Uterus (tissue), 4 donors: Measurements from ENCODE around the gene DOCK4. TPM values are rescaled to one million over a fixed set of nuclear protein-coding genes. Genes with fewer than 3 reads are reported as not detected.
"Not testable (repeated sequence)": the region's sequence is repeated elsewhere in the genome, so short reads cannot be mapped to it uniquely, and the experiment has no call there.

Experiments used
- DNase-seq, 2 donors: peaks; one replicate each; pipeline ENCODE4 v3.0.0-alpha.2; 2019 to 2020
- H3K27ac ChIP-seq, 2 donors: fragments of 200-600 bp; sonication (generic); 1 replicate in 1 of 2; 2 replicates in 1 of 2; pipeline ENCODE4 v1.5.1; 2016 to 2018
- H3K27me3 ChIP-seq, 2 donors: fragments of 200-600 bp; sonication (generic); one replicate each; pipeline ENCODE4 v1.5.1; 2018 to 2019; ENCODE audit warnings: control low read depth in 1 of 2
- H3K36me3 ChIP-seq, 2 donors: fragments of 200-600 bp; sonication (generic); one replicate each; pipeline ENCODE4 v1.5.1; 2019; ENCODE audit warnings: control low read depth in 1 of 2
- H3K4me1 ChIP-seq, 2 donors: fragments of 200-600 bp; sonication (generic); one replicate each; pipeline ENCODE4 v1.5.1; 2018 to 2019; ENCODE audit warnings: control low read depth in 1 of 2
- H3K4me3 ChIP-seq, 2 donors: fragments of 200-600 bp; sonication (generic); 1 replicate in 1 of 2; 2 replicates in 1 of 2; pipeline ENCODE4 v1.5.1; 2018 to 2019; ENCODE audit warnings: mild to moderate bottlenecking in 1 of 2
- H3K9me3 ChIP-seq, 2 donors: fragments of 200-600 bp; sonication (generic); one replicate each; pipeline ENCODE4 v1.5.1; 2019; ENCODE audit warnings: control low read depth in 1 of 2
- CTCF ChIP-seq, 4 experiments: fragments of 200-600 bp in 2 of 4; fragments of 450-650 bp in 2 of 4; sonication (generic) in 2 of 4; IDR thresholded peaks; one replicate each; pipeline ENCODE4 v1.5.1; 2016 to 2019; ENCODE audit warnings: antibody characterized with exemption in 4 of 4, mild to moderate bottlenecking in 2 of 4, moderate library complexity in 1 of 4
- POLR2A ChIP-seq, 2 donors: fragments of 450-650 bp; IDR thresholded peaks; one replicate each; pipeline ENCODE4 v1.6.1; 2016; ENCODE audit warnings: antibody characterized with exemption in 2 of 2, mild to moderate bottlenecking in 1 of 2, moderate library complexity in 1 of 2
- intact Hi-C: fragments of 100-400 bp; cut with DNase I; formaldehyde crosslinking; loops from one replicate; pipeline ENCODE4 v1.15.1; 2023; ENCODE audit warnings: low total_unique reads
- total RNA-seq, 4 donors: library from RNA; depleted of rRNA in 3 of 4; stranded (reverse); fragments of >200 nt in 3 of 4; gene quantifications; one replicate each; pipeline versions ENCODE4 v1.1.0 to v1.2.4, GENCODE V29; 2014 to 2023
- donor health status: DM: yes; HTN: yes; CAD: no.

DOCK4 gene
- total RNA-seq, 4 donors from 2014 or later, result 48.8 to 217 (median 72.3) TPM

DNA sequence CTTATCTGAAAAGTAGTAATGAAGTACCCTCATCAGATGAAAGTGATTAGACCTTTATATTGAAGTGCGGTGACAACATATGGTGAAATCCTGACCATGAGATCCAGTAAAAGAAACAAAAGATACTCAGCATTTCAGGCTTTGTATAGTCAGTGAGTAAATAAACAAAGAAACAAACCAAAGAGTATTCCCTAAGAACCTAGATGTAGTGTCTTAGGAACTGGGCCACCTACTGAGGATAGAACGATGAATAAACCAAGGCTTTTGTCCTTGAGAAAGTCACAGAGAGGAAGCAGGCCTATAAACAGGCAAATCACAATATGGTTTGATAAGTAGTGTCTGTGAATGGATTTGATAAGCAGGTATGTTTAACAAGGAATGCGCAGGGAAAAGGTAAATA, 46.5 kb upstream of the DOCK4 start:
- DNase-seq, result no peak
- intact Hi-C loops, result no loop called here
- no peaks in the 10 kb centered on the region for H3K27me3 ChIP-seq
- TF ChIP-seq CTCF (IDR thresholded peaks at IDR 0.05) (no peak), POLR2A (IDR thresholded peaks at IDR 0.05) (no peak)
- H3K4me1 ChIP-seq, result no peaks in the 10 kb centered on the region
- no peak overlapping the region for H3K4me3 ChIP-seq
- H3K36me3 ChIP-seq, result no peaks in the 10 kb centered on the region
- no peaks in the 10 kb centered on the region for H3K9me3 ChIP-seq
- no peak overlapping the region for H3K27ac ChIP-seq

GRCh38 chr7:112252141-112252540, 45.9 kb upstream of the DOCK4 start:
- Histone ChIP-seq H3K4me3 (no peak overlapping the region), H3K27me3 (no peaks in the 10 kb centered on the region), H3K27ac (no peak overlapping the region), H3K36me3 (no peaks in the 10 kb centered on the region), H3K4me1 (no peaks in the 10 kb centered on the region), H3K9me3 (no peaks in the 10 kb centered on the region)
- TF ChIP-seq CTCF (IDR thresholded peaks at IDR 0.05) (no peak), POLR2A (IDR thresholded peaks at IDR 0.05) (no peak)
- no peak for DNase-seq
- intact Hi-C loops, result no loop called here

GRCh38 chr7:112249967-112250366, 43.8 kb upstream of the DOCK4 start:
- H3K9me3 ChIP-seq, H3K4me1 ChIP-seq, H3K27ac ChIP-seq, H3K4me3 ChIP-seq, DNase-seq, H3K36me3 ChIP-seq, intact Hi-C loops, H3K27me3 ChIP-seq: not testable (repeated sequence)

GRCh38 chr7:112248598-112248997, 42.4 kb upstream of the DOCK4 start:
- no peak overlapping the region for H3K27ac ChIP-seq
- intact Hi-C loops, result no loop called here
- no peaks in the 10 kb centered on the region for H3K27me3 ChIP-seq
- no peak overlapping the region for H3K4me3 ChIP-seq
- H3K36me3 ChIP-seq, result no peaks in the 10 kb centered on the region
- no peak for DNase-seq
- H3K4me1 ChIP-seq, result no peaks in the 10 kb centered on the region
- H3K9me3 ChIP-seq, result no peaks in the 10 kb centered on the region
- TF ChIP-seq CTCF (IDR thresholded peaks at IDR 0.05), result no peak
- TF ChIP-seq POLR2A (IDR thresholded peaks at IDR 0.05), result no peak

DNA sequence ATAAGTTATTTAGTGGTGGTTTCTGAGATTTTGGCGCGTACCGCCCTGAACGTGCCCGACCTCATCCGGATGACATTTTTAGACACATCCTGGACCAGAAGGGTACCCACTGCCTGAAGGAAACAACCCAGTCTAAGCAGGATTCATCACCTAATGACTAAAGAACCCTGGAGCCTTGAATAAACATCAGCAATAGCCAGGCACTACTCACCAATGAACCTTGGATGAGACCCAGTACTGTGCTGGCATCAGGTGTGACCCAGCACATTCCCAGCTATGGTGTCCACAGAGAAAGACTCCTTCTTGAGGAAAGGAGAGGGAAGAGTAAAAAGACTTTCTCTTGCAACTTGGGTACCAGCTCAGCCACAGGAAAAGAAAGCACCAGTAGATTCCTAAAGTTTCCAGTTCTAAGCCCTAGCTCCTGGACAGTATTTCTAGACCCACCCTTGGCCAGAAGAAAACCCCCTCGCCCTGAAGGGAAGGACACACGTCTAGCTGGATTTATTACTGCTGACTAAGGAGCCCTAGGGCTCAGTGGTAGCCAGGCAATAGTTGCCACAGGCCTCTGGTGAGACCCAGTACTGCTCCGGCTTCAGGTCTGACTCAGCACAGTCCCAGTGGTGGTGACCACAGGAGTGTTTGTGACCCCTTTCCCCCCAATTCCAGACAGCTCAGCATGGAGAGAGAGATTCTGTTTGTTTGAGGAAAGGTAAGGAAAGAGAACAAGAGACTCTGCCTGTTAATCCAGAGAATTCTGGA, 32.8 kb upstream of the DOCK4 start:
- no peaks in the 10 kb centered on the region for H3K27me3 ChIP-seq
- TF ChIP-seq CTCF (IDR thresholded peaks at IDR 0.05) (no peak), POLR2A (IDR thresholded peaks at IDR 0.05) (no peak)
- no peaks in the 10 kb centered on the region for H3K9me3 ChIP-seq
- DNase-seq, result no peak
- H3K27ac ChIP-seq, result no peak overlapping the region
- H3K4me3 ChIP-seq, result no peak overlapping the region
- no peaks in the 10 kb centered on the region for H3K4me1 ChIP-seq
- intact Hi-C loops, result no loop called here
- H3K36me3 ChIP-seq, result no peaks in the 10 kb centered on the region

DNA sequence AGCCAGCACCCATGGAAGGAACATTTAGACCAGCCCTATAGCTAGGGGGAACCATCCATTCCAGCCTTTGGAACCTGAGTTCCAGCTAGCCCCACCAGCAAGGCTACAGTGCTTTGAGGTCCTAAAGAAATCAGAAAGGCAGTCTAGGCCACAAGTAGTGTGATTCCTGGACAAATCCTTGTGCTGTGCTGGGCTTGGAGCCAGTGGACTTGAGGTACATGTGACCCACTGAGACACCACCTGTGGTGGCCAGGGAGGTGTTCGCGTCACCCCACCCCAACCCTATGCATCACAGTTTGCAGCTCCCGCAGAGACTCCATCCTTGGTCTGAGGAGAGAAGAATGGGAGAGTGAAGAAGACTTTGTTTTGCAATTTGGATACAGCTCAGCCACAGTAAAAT, 32.1 kb upstream of the DOCK4 start:
- H3K9me3 ChIP-seq, result no peaks in the 10 kb centered on the region
- no peak overlapping the region for H3K27ac ChIP-seq
- no peaks in the 10 kb centered on the region for H3K4me1 ChIP-seq
- DNase-seq, result no peak
- H3K36me3 ChIP-seq, result no peaks in the 10 kb centered on the region
- no peaks in the 10 kb centered on the region for H3K27me3 ChIP-seq
- no peak for TF ChIP-seq POLR2A (IDR thresholded peaks at IDR 0.05)
- TF ChIP-seq CTCF (IDR thresholded peaks at IDR 0.05), result no peak
- no peak overlapping the region for H3K4me3 ChIP-seq
- intact Hi-C loops, result no loop called here
